HG02759 (cell line): ENCODE data around the gene WEE1.
A peak's percentile ranks its signal among the peaks of the same experiment; 100 is the strongest.

Source experiments
- ATAC-seq: cut with Tn5 transposase; IDR thresholded peaks from one replicate; pipeline ENCODE4 v1.9.1; 2021; ENCODE audit warnings: mild to moderate bottlenecking, moderate library complexity; ENCODE audit not compliant: unreplicated experiment

Gene WEE1

GRCh38 chr11:9565822-9566560, 7.5 kb upstream of the WEE1 start:
- ATAC-seq = peak; percentile 92

DNA sequence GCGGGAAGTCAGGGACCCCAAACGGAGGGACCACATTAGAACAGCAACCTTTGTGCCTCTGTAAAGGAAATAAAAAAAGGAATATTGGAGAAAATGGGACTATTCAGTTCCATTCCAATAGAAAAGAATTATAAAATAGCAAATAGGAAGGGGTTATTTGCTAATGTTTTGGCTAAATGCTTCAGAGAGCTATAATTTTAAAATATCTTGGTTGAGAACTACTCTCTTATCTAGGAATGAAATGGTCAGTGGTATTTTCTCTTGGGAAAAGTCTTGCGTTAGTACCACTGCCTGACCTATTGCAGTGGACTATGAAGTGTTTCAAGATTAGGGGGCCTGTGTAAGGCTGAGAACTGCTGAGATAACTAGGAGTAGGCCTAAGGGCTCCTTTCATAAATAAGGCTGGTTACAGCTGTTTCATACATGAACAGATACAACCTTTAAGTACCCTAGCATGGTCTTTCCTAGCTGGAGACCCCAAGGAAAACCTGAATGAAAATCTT, 6.9 kb upstream of the WEE1 start:
- no peak for ATAC-seq

GRCh38 chr11:9567401-9567800, 6.1 kb upstream of the WEE1 start:
- ATAC-seq = no peak

- ATAC-seq = no peak
Measured at GRCh38 chr11:9568161-9568853, 5.2 kb upstream of the WEE1 start.

GRCh38 chr11:9568854-9569587, 4.4 kb upstream of the WEE1 start:
- ATAC-seq = no peak

- ATAC-seq = no peak
Measured at GRCh38 chr11:9569588-9570164, 3.8 kb upstream of the WEE1 start.

GRCh38 chr11:9570313-9571025, 3.0 kb upstream of the WEE1 start:
- ATAC-seq = no peak

- ATAC-seq = no peak
Measured at GRCh38 chr11:9571071-9571762, 2.3 kb upstream of the WEE1 start.

DNA sequence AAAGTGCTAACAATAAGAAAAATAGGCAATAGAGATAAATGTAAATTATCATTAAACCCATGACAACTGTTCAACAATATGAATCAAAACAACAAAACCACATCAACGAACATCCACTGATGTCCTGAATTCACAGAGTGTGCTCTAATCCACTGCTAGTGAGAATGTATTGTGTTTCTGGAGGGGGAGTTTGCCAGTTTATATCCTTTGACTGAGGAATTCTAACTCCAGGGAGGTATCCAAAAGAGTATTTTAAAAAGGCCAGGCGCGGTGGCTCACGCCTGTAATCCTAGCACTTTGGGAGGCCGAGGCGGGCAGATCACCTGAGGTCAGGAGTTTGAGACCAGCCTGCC, 1.7 kb upstream of the WEE1 start:
- no peak for ATAC-seq

GRCh38 chr11:9573775-9574621, 528 bp downstream of the WEE1 start:
- peak; percentile 3 for ATAC-seq

GRCh38 chr11:9574622-9575259, 1.3 kb downstream of the WEE1 start:
- ATAC-seq = no peak

- no peak for ATAC-seq
Measured at GRCh38 chr11:9575260-9576240, 2.1 kb downstream of the WEE1 start.

GRCh38 chr11:9576701-9577381, 3.4 kb downstream of the WEE1 start:
- no peak for ATAC-seq

DNA sequence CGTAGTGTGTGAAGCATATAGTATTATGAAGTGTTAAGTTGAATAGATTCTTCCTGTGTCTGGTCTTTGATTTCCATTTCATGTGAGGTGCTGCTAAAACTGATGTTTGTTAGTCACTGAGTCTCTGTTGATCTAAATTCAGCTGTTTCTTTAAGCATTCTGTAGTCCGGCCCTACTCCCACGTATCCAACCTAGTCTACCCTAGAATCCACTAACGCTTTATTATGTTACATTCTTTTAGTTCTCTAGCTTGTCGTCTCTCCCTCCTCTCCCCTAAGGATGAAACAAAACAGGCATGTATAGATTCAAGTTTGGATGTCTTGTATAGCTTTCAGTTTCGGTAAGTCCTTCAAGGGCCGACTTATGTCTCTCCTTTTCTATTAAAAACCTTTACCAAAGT, 4.1 kb downstream of the WEE1 start:
- ATAC-seq = no peak

GRCh38 chr11:9580894-9581293, 7.4 kb downstream of the WEE1 start:
- ATAC-seq = no peak

GRCh38 chr11:9581556-9582161, 8.2 kb downstream of the WEE1 start:
- no peak for ATAC-seq

GRCh38 chr11:9590717-9591116, 17.2 kb downstream of the WEE1 start:
- no peak for ATAC-seq
